ENCODE measurements around the gene MT1G.

DNA sequence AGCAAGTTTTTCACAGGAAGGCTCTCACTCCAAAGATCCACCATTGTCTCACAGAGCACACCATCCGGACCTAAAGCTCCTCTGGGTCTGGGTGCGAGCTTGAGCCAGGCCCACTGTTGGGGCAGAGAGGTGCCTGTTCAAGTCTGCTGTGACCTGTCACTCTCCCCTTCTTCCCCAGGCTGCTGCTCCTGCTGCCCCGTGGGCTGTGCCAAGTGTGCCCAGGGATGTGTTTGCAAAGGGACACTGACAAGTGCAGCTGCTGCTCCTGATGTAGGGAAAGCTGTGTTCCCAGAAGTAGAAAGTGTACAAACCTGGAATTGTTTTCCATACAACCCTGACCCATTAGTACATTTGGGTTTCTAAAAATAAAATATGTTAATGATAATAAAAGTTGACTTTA, 9.6 kb upstream of the MT1G start:
- TF ChIP-seq, protein P1, sequence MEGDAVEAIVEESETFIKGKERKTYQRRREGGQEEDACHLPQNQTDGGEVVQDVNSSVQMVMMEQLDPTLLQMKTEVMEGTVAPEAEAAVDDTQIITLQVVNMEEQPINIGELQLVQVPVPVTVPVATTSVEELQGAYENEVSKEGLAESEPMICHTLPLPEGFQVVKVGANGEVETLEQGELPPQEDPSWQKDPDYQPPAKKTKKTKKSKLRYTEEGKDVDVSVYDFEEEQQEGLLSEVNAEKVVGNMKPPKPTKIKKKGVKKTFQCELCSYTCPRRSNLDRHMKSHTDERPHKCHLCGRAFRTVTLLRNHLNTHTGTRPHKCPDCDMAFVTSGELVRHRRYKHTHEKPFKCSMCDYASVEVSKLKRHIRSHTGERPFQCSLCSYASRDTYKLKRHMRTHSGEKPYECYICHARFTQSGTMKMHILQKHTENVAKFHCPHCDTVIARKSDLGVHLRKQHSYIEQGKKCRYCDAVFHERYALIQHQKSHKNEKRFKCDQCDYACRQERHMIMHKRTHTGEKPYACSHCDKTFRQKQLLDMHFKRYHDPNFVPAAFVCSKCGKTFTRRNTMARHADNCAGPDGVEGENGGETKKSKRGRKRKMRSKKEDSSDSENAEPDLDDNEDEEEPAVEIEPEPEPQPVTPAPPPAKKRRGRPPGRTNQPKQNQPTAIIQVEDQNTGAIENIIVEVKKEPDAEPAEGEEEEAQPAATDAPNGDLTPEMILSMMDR (IDR thresholded peaks at IDR 0.05; ENCODE audit: low read length) = no peak
- TF ChIP-seq EZH2 (optimal IDR thresholded peaks at IDR 0.05; ENCODE audit: low read depth, low read length) (no peak), EZH2phosphoT487 (IDR thresholded peaks at IDR 0.05; ENCODE audit: low read length) (no peak)
